GM18517 (cell line): ENCODE data around the gene FRMD8.
"Not testable (repeated sequence)": the region's sequence is repeated elsewhere in the genome, so short reads cannot be mapped to it uniquely, and the experiment has no call there.

ENCODE experiments used
- ATAC-seq: cut with Tn5 transposase; IDR thresholded peaks from one replicate; pipeline ENCODE4 v1.9.1; 2021; ENCODE audit warnings: mild to moderate bottlenecking, moderate library complexity; ENCODE audit not compliant: unreplicated experiment

FRMD8 gene

GRCh38 chr11:65452259-65452658 lies 65.8 kb downstream of the FRMD8 start:
- ATAC-seq: not testable (repeated sequence)

GRCh38 chr11:65452806-65453490 lies 66.5 kb downstream of the FRMD8 start:
- no peak for ATAC-seq

GRCh38 chr11:65454311-65454695 lies 67.9 kb downstream of the FRMD8 start:
- no peak for ATAC-seq

GRCh38 chr11:65454696-65455456 lies 68.4 kb downstream of the FRMD8 start:
- ATAC-seq: peak; percentile 66

GRCh38 chr11:65456418-65456817 lies 70.0 kb downstream of the FRMD8 start:
- ATAC-seq: no peak

GRCh38 chr11:65459552-65459951 lies 73.1 kb downstream of the FRMD8 start:
- no peak for ATAC-seq
